Endothelial cell of umbilical vein (primary cell): ENCODE data around the gene PRAC2. TPM values are rescaled to one million over a fixed set of nuclear protein-coding genes. Genes with fewer than 3 reads are reported as not detected.

ENCODE experiments used
- BruUV-seq: library from RNA; stranded (reverse); fragments of 400-500 nt; replicated peaks from 2 replicates; lab custom pipeline; 2021; lab: Mats Ljungman, UMichigan
- CTCF ChIA-PET: fragments of 300-600, 350-600 bp; sonication (Branson Sonifier 250); formaldehyde crosslinking; loops from one replicate; lab custom pipeline; 2021; ENCODE audit warnings: antibody characterized with exemption, inconsistent platforms; lab: Charles Lee
- POLR2A ChIA-PET: fragments of 300-600, 350-600 bp; sonication (Branson Sonifier 250); formaldehyde crosslinking; loops from one replicate; lab custom pipeline; 2021; ENCODE audit warnings: antibody characterized with exemption, inconsistent platforms; lab: Charles Lee
- DNase-seq: peaks from one replicate; pipeline ENCODE4 v3.0.0-alpha.2; 2011; ENCODE audit warnings: low read depth, low spot score
- FAIRE-seq: peaks from 2 replicates; lab custom pipeline; 2011; peaks lifted over from hg19 to GRCh38; lab: Jason Lieb, UNC
- H2AFZ ChIP-seq: 2 replicates; pipeline ENCODE4 v1.6.0; 2012; ENCODE audit warnings: low read depth, low read length, control low read depth, inconsistent platforms
- H3K27ac ChIP-seq: 2 replicates; pipeline ENCODE4 v1.5.1; 2011; ENCODE audit warnings: low read depth, mild to moderate bottlenecking, control low read depth, low read length, moderate library complexity; ENCODE audit not compliant: insufficient read depth
- H3K27me3 ChIP-seq, 2 experiments: 2 replicates each; pipeline versions ENCODE4 v1.6.0 to v1.6.1; 2011; ENCODE audit warnings: low read length in 2 of 2, mixed read lengths in 1 of 2; ENCODE audit not compliant: control insufficient read depth in 2 of 2, insufficient read depth in 2 of 2
- H3K36me3 ChIP-seq, 2 experiments: 2 replicates in 1 of 2; 3 replicates in 1 of 2; pipeline ENCODE4 v1.5.1; 2011; ENCODE audit warnings: low read length in 2 of 2, mild to moderate bottlenecking in 1 of 2, moderate library complexity in 1 of 2; ENCODE audit not compliant: control insufficient read depth in 2 of 2, insufficient read depth in 2 of 2; ENCODE audit errors: extremely low read depth in 1 of 2
- H3K4me1 ChIP-seq: 3 replicates; pipeline ENCODE4 v1.5.1; 2011; ENCODE audit warnings: mild to moderate bottlenecking, low read length; ENCODE audit not compliant: control insufficient read depth, insufficient read depth; ENCODE audit errors: extremely low read depth
- H3K4me2 ChIP-seq: 2 replicates; pipeline ENCODE4 v1.6.1; 2011; ENCODE audit warnings: low read length, control low read depth, mixed read lengths; ENCODE audit not compliant: insufficient read depth
- H3K4me3 ChIP-seq, 3 experiments: fragments of 200-600 bp in 1 of 3; sonication (generic), shearing (Covaris generic) in 1 of 3; replicated peaks in 1 of 3; 2 replicates each; pipeline ENCODE4 v1.5.1; 2011 to 2016; ENCODE audit warnings: control low read depth in 3 of 3, low read length in 3 of 3, mild to moderate bottlenecking in 2 of 3, inconsistent platforms in 1 of 3, low read depth in 1 of 3, moderate library complexity in 1 of 3; ENCODE audit not compliant: insufficient read depth in 1 of 3
- H3K79me2 ChIP-seq: 2 replicates; pipeline ENCODE4 v1.6.0; 2012; ENCODE audit warnings: low read length, inconsistent platforms; ENCODE audit not compliant: control insufficient read depth, insufficient read depth
- H3K9ac ChIP-seq: replicated peaks from 2 replicates; pipeline ENCODE3; 2011; ENCODE audit warnings: low read length, control low read depth; ENCODE audit not compliant: insufficient read depth; ENCODE audit errors: extremely low read depth
- H3K9me1 ChIP-seq: replicated peaks from 3 replicates; pipeline ENCODE4 v1.6.0; 2011; ENCODE audit warnings: mild to moderate bottlenecking, low read length; ENCODE audit not compliant: control insufficient read depth, insufficient read depth; ENCODE audit errors: extremely low read depth
- H3K9me3 ChIP-seq: replicated peaks from 2 replicates; pipeline ENCODE4 v1.5.1; 2012; ENCODE audit warnings: low read length, inconsistent platforms; ENCODE audit not compliant: control insufficient read depth, insufficient read depth
- H4K20me1 ChIP-seq: replicated peaks from 2 replicates; pipeline ENCODE3; 2011; ENCODE audit warnings: mild to moderate bottlenecking, low read length; ENCODE audit not compliant: control insufficient read depth, insufficient read depth; ENCODE audit errors: extremely low read depth
- EZH2 ChIP-seq: IDR thresholded peaks from 2 replicates; pipeline ENCODE4 v1.6.1; 2012; ENCODE audit warnings: borderline replicate concordance, low read depth, mild to moderate bottlenecking, moderate library complexity, low read length, inconsistent platforms; ENCODE audit not compliant: severe bottlenecking
- FOS ChIP-seq: IDR thresholded peaks from 2 replicates; pipeline ENCODE4 v1.6.1; 2011; ENCODE audit warnings: mild to moderate bottlenecking, low read length, moderate library complexity, borderline replicate concordance; ENCODE audit not compliant: insufficient read depth
- GATA2 ChIP-seq: IDR thresholded peaks from 2 replicates; pipeline ENCODE4 v1.7.0; 2011; ENCODE audit warnings: low read depth, mild to moderate bottlenecking, moderate library complexity, mixed read lengths, low read length; ENCODE audit not compliant: insufficient read length, insufficient read depth
- JUN ChIP-seq: IDR thresholded peaks from 2 replicates; pipeline ENCODE4 v1.6.1; 2011; ENCODE audit warnings: borderline replicate concordance, low read depth; ENCODE audit not compliant: insufficient read length, insufficient read depth
- MAX ChIP-seq: IDR thresholded peaks from 2 replicates; pipeline ENCODE4 v1.6.1; 2011; ENCODE audit not compliant: insufficient read depth, insufficient read length
- POLR2A ChIP-seq: IDR thresholded peaks from 2 replicates; pipeline ENCODE4 v1.6.1; 2012; ENCODE audit warnings: low read depth, mild to moderate bottlenecking, control low read depth, low read length
- POLR2AphosphoS5 ChIP-seq: IDR thresholded peaks from 2 replicates; pipeline ENCODE4 v1.6.1; 2012; ENCODE audit warnings: low read depth, mild to moderate bottlenecking, control low read depth, low read length, moderate library complexity; ENCODE audit not compliant: insufficient read depth
- dilution Hi-C: fragments of 300-500 bp; cut with MboI; formaldehyde crosslinking; loops from one replicate; pipeline ENCODE4 v1.15.0; 2019; ENCODE audit warnings: low sequenced_read_pairs; ENCODE audit not compliant: extremely low pct_ligation_motif_present
- intact Hi-C: fragments of 100-400 bp; cut with micrococcal nuclease; formaldehyde crosslinking; loops from one replicate; pipeline ENCODE4 v1.10.0; 2022
- polyA plus RNA-seq, 4 experiments: library from polyadenylated mRNA; depleted of rRNA in 3 of 4; stranded (reverse) in 3 of 4; unstranded in 1 of 4; fragments of >200 nt; gene quantifications; 2 replicates each; pipeline versions ENCODE4 v1.2.1 to v1.2.3, GENCODE V29; 2011 to 2012; ENCODE audit warnings: missing spikeins in 1 of 4
- total RNA-seq: library from RNA; stranded (reverse); gene quantifications from 2 replicates; pipeline ENCODE4 v1.2.3, GENCODE V29; 2021
- TF ChIP-seq, protein P1 (sequence below), 2 donors: IDR thresholded peaks; 1 replicate in 1 of 2; 2 replicates in 1 of 2; pipeline ENCODE4 v1.5.1; 2011; ENCODE audit warnings: low read length in 2 of 2, mild to moderate bottlenecking in 2 of 2, moderate library complexity in 2 of 2, control low read depth in 1 of 2, inconsistent platforms in 1 of 2, low read depth in 1 of 2; ENCODE audit not compliant: insufficient read depth in 1 of 2; ENCODE audit errors: extremely low read depth in 1 of 2

Gene PRAC2
- total and polyA plus RNA-seq, 2 donors (not counting 3 experiments of a cell fraction or from before 2014, with no cell fraction given): not detected

DNA sequence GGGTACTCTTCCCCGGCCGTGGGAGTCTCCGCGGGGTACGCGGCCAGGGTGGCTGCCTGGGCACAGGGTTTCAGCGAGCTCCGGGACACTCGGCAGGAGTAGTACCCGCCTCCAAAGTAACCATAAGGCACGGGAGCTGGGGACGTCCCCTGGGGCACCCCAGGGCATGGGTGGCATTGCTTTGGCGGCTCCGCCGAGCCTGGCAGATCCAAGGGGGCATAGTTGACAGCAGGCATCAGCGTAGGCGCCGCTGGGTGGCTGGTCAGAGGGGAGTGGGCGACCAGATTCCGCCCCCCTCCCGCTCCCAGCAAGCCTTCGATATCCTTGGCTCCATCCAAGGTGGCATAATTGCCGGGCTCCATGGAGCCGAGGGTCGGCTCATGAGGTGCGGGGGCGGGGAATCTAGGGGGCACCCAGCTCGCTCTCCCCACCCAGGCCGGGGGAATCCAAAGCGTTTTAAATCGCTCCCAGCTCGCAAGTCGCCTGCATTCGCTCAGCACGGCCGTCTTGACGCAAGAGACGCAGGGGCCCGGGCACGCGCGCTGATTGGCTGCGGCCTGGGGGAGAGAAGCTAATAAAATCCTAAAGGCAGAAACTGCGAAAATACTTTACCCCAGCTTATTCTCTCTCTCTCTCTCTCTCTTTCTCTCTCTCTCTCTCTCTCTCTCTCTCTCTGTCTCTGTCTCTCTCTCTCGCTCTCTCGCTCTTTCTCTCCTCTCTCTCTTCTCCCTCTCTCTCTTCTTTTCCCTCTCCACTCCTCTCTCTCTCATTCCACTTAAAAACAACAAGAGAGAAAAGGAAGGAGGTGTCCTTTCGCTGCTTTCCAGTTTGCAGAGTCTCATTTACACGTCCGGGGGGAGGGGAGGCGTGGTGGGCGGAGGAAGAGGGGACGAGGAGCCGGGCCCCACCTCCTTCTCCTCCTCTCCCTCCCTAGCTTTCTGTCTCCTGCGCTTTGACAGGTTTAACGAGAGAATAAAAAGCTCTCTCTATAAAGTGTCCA is 5.5 kb downstream of the PRAC2 start, which contains the start of gene HOXB13:
TSS of gene HOXB13 (minus strand) at position 519 of the 1,000 bp plus-strand sequence. CDS start at position 362, 157 bp downstream.
- Histone ChIP-seq H3K27ac (no peak within 1 kb of the TSS), H3K36me3 (no peaks in the 10 kb centered on the region), H3K4me3 (peak within 1 kb of the TSS in 1 of 3 experiments; percentile 18), H3K27me3 (peaks cover 89 to 96% of the 10 kb centered on the region in 2 experiments), H3K9me1 (no peaks in the 10 kb centered on the region), H3K9me3 (no peaks in the 10 kb centered on the region), H4K20me1 (no peaks in the 10 kb centered on the region), H2AFZ (no peak within 1 kb of the TSS), H3K79me2 (no peaks in the 10 kb centered on the region), H3K9ac (no peak within 1 kb of the TSS), H3K4me2 (peak within 1 kb of the TSS; percentile 20), H3K4me1 (peaks cover under 1% of the 10 kb centered on the region)
- CTCF ChIA-PET: interaction anchor here (0.5 to 7.5 kb wide), 8 partner anchors 8 to 150 kb away, joined by 3 to 312 read pairs (median 6); no protein-coding TSS in a partner anchor
- FAIRE-seq (peak; percentile 63), DNase-seq (peak; percentile 36)
- POLR2A ChIA-PET: no interaction called here
- BruUV-seq: no TSS peak
- intact Hi-C loops (no loop called here), dilution Hi-C loops (no loop called here)
- TF ChIP-seq POLR2A (no peak), FOS (no peak), GATA2 (no peak), POLR2AphosphoS5 (no peak), EZH2 (peak; percentile 81), MAX (no peak), JUN (no peak)
- TF ChIP-seq, protein P1, sequence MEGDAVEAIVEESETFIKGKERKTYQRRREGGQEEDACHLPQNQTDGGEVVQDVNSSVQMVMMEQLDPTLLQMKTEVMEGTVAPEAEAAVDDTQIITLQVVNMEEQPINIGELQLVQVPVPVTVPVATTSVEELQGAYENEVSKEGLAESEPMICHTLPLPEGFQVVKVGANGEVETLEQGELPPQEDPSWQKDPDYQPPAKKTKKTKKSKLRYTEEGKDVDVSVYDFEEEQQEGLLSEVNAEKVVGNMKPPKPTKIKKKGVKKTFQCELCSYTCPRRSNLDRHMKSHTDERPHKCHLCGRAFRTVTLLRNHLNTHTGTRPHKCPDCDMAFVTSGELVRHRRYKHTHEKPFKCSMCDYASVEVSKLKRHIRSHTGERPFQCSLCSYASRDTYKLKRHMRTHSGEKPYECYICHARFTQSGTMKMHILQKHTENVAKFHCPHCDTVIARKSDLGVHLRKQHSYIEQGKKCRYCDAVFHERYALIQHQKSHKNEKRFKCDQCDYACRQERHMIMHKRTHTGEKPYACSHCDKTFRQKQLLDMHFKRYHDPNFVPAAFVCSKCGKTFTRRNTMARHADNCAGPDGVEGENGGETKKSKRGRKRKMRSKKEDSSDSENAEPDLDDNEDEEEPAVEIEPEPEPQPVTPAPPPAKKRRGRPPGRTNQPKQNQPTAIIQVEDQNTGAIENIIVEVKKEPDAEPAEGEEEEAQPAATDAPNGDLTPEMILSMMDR (IDR thresholded peaks at IDR 0.05; ENCODE audit: extremely low read depth in 1 of 2, insufficient read depth in 1 of 2, low read depth in 1 of 2, low read length in 2 of 2): no peak
